RWPE1 (cell line): ENCODE results near the gene ZYG11B.

Experiments
- CTCF ChIA-PET: fragments of 350-600 bp; sonication (Branson Sonifier 250); formaldehyde crosslinking; extraction: SDS; loops from one replicate; lab custom pipeline; 2021; lab: Yijun Ruan, JAX
- POLR2A ChIA-PET: fragments of 400-600 bp; formaldehyde crosslinking; extraction: SDS; loops from one replicate; lab custom pipeline; 2020; ENCODE audit warnings: antibody characterized with exemption; ENCODE audit not compliant: low non-redundant PET; lab: Yijun Ruan, JAX
- DNase-seq: peaks from one replicate; pipeline ENCODE4 v3.0.0; 2012; ENCODE audit warnings: low spot score
- H3K27ac ChIP-seq: fragments of 450-650 bp; 2 replicates; pipeline ENCODE4 v1.5.1; 2017
- CTCF ChIP-seq: fragments of 450-650 bp; conservative IDR thresholded peaks from 2 replicates; pipeline ENCODE4 v1.5.1; 2017; ENCODE audit warnings: low read depth, mild to moderate bottlenecking

The ZYG11B gene

GRCh38 chr1:52751589-52752483, 25.6 kb downstream of the ZYG11B start:
- ChIA-PET POLR2A (no interaction called here), CTCF (no interaction called here)
- H3K27ac ChIP-seq = no peak overlapping the region
- TF ChIP-seq CTCF = no peak
- DNase-seq = no peak

GRCh38 chr1:52752484-52752826, 26.2 kb downstream of the ZYG11B start:
- CTCF ChIA-PET = no interaction called here
- no peak for TF ChIP-seq CTCF
- H3K27ac ChIP-seq = no peak overlapping the region
- POLR2A ChIA-PET = no interaction called here
- DNase-seq = no peak

GRCh38 chr1:52753169-52753568, 26.9 kb downstream of the ZYG11B start:
- DNase-seq = no peak
- CTCF ChIA-PET = interaction anchor here (0.6 kb wide), 1 partner anchor 92 kb away, joined by 7 read pairs; no protein-coding TSS in a partner anchor
- POLR2A ChIA-PET = no interaction called here
- no peak overlapping the region for H3K27ac ChIP-seq
- TF ChIP-seq CTCF = no peak

- CTCF ChIA-PET = no interaction called here
Observed at GRCh38 chr1:52756020-52756419, 29.8 kb downstream of the ZYG11B start.

GRCh38 chr1:52759908-52760307, 33.7 kb downstream of the ZYG11B start:
- DNase-seq = no peak
- ChIA-PET POLR2A (no interaction called here), CTCF (no interaction called here)
- H3K27ac ChIP-seq = no peak overlapping the region
- no peak for TF ChIP-seq CTCF

More at GRCh38 chr1:52756020-52756419, 29.8 kb downstream of the ZYG11B start:
- no peak for DNase-seq
- no peak for TF ChIP-seq CTCF
- no peak overlapping the region for H3K27ac ChIP-seq
- POLR2A ChIA-PET = no interaction called here

GRCh38 chr1:52767596-52768280, 41.5 kb downstream of the ZYG11B start:
- TF ChIP-seq CTCF = no peak
- DNase-seq = no peak
- no peak overlapping the region for H3K27ac ChIP-seq
- ChIA-PET POLR2A (interaction anchor here (0.5 kb wide), 1 partner anchor 253 kb away, joined by 3 read pairs; no protein-coding TSS in a partner anchor), CTCF (no interaction called here)
